Activated naive CD8-positive, alpha-beta T cell treated with anti-CD3 and anti-CD28 coated beads, Interleukin-2, amount 10 ng/mL, durations not matched to agents 7 days and 5 days (primary cell): ENCODE results near the gene VAV3. TPM values are rescaled to one million over a fixed set of nuclear protein-coding genes. Genes with fewer than 3 reads are reported as not detected.

ENCODE experiments used
- ATAC-seq: fragments of 150-1000 bp; cut with Tn5 transposase; one replicate; pipeline ENCODE4 v1.10.0; 2021; ENCODE audit warnings: low read depth, moderate library complexity
- POLR2A ChIA-PET: fragments of 350-600 bp; sonication (Branson Sonifier 250); formaldehyde crosslinking; loops from one replicate; lab custom pipeline; 2021; ENCODE audit warnings: antibody characterized with exemption; lab: Charles Lee
- DNase-seq: peaks from one replicate; pipeline ENCODE4 v3.0.0; 2021
- H3K27ac Mint-ChIP-seq: one replicate; pipeline ENCODE4 v1.8.0; 2022; ENCODE audit warnings: mild to moderate bottlenecking, mixed read lengths
- H3K27me3 Mint-ChIP-seq: one replicate; pipeline ENCODE4 v1.8.0; 2022; ENCODE audit warnings: mild to moderate bottlenecking, moderate library complexity, mixed read lengths
- H3K36me3 Mint-ChIP-seq: one replicate; pipeline ENCODE4 v1.8.0; 2021; ENCODE audit warnings: mild to moderate bottlenecking, mixed read lengths
- H3K4me1 Mint-ChIP-seq: one replicate; pipeline ENCODE4 v1.8.0; 2021; ENCODE audit warnings: mixed read lengths
- H3K4me3 Mint-ChIP-seq: one replicate; pipeline ENCODE4 v1.8.0; 2022; ENCODE audit warnings: mild to moderate bottlenecking, moderate library complexity, mixed read lengths
- H3K9me3 Mint-ChIP-seq: one replicate; pipeline ENCODE4 v1.8.0; 2021; ENCODE audit warnings: mixed read lengths
- total RNA-seq, 2 experiments: library from RNA; stranded (reverse); gene quantifications; one replicate each; pipeline ENCODE4 v1.2.3, GENCODE V29; 2021

The VAV3 gene
- total RNA-seq, 2 experiments from 2014 or later, result 6.9 to 7.8 TPM

DNA sequence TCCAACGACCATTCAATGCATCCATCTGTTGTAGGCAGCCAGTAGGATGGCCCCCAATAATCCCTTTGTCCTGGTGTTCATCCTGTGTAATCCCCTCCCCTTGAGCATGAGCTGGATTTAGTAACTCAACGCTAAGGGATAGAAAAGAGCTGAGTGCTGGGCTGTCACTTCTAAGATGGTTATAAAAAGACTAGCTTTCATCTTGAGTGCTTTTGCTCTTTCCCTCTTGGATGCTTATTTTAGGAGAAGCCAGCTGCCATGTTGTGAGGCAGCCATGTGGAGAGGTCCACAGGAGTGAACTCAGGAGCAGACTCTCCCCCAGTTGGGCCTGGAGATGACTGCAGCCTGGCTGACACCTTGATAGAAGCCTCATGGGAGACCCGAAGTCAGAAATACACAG, 401.5 kb downstream of the VAV3 start:
- ATAC-seq (no peak), DNase-seq (no peak)
- POLR2A ChIA-PET, result no interaction called here
- H3K4me3 Mint-ChIP-seq, result no peak overlapping the region
- no peak overlapping the region for H3K27ac Mint-ChIP-seq
- no peaks in the 10 kb centered on the region for H3K27me3 Mint-ChIP-seq
- no peaks in the 10 kb centered on the region for H3K9me3 Mint-ChIP-seq
- H3K36me3 Mint-ChIP-seq, result no peaks in the 10 kb centered on the region
- H3K4me1 Mint-ChIP-seq, result no peaks in the 10 kb centered on the region

DNA sequence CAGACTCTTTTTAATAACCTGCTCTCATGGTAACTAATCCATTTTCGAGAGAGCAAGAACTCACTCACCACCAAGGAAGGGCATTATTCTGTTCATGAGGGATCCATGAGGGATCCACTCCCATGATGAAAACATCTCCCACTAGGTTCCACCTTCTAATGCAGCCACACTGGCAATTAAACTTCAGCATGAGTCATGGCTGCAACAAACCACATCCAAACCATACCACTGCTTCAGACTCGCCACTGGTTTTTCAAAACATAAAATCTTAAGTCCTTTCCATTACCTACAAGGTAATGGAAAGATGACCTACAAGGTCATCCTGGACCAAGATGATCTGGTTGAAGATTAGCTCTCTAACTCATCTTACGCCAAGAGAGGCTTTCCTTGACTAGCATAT, 405.1 kb downstream of the VAV3 start:
- Mint-ChIP-seq H3K36me3 (no peaks in the 10 kb centered on the region), H3K4me3 (no peak overlapping the region), H3K27ac (no peak overlapping the region), H3K9me3 (no peaks in the 10 kb centered on the region), H3K27me3 (no peaks in the 10 kb centered on the region), H3K4me1 (no peaks in the 10 kb centered on the region)
- DNase-seq (no peak), ATAC-seq (no peak)
- POLR2A ChIA-PET, result no interaction called here

DNA sequence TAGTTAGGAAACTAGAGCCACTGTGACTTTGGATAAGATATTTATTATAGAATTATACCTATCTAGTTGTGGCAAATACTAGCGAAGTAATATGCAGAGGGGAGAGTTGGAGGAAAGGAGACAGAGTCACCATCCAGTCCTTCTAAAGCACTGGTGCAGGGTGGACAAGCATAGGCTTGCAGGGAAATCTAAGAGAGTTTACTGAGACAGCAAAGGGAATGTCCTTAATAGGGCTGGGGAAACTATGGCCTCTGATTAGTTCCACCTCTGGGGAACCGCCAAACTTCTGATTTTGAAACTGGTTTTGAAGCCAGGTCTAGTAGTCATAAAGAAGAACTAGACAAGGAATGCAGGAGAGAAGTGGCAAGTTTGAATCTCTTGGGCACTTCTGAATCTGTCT, 407.9 kb downstream of the VAV3 start:
- no peak overlapping the region for H3K27ac Mint-ChIP-seq
- no peak for ATAC-seq
- H3K27me3 Mint-ChIP-seq, result peaks cover 4% of the 10 kb centered on the region
- H3K36me3 Mint-ChIP-seq, result no peaks in the 10 kb centered on the region
- no peak overlapping the region for H3K4me3 Mint-ChIP-seq
- POLR2A ChIA-PET, result no interaction called here
- H3K9me3 Mint-ChIP-seq, result no peaks in the 10 kb centered on the region
- H3K4me1 Mint-ChIP-seq, result no peaks in the 10 kb centered on the region
- DNase-seq, result no peak

DNA sequence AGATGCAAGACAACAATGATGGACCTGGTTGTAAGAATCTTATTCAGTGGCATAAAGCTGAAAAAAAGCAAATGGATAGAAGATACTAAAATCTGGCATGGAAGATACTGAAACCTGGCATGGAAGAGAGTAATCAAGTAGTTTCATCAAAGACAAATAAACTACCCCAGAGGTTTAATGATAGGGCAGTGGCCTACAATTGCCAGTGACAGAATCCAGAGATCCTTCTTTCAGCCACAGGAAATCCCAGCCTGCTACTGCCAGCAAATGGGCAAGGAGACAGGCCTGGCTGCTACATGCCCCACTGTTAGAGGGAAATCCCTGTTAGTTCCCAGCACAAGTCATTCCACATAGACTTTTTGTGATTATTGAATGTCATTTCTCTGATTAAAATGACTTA, 409.4 kb downstream of the VAV3 start:
- Mint-ChIP-seq H3K4me3 (no peak overlapping the region), H3K36me3 (no peaks in the 10 kb centered on the region), H3K9me3 (no peaks in the 10 kb centered on the region), H3K27ac (no peak overlapping the region), H3K27me3 (peaks cover 4% of the 10 kb centered on the region), H3K4me1 (no peaks in the 10 kb centered on the region)
- ATAC-seq (no peak), DNase-seq (no peak)
- POLR2A ChIA-PET, result no interaction called here

- no peaks in the 10 kb centered on the region for H3K9me3 Mint-ChIP-seq
- no peak overlapping the region for H3K27ac Mint-ChIP-seq
- no peak overlapping the region for H3K4me3 Mint-ChIP-seq
- no peak for DNase-seq
- H3K27me3 Mint-ChIP-seq, result peaks cover 4% of the 10 kb centered on the region
- no peak for ATAC-seq
- POLR2A ChIA-PET, result no interaction called here
- no peaks in the 10 kb centered on the region for H3K4me1 Mint-ChIP-seq
- H3K36me3 Mint-ChIP-seq, result no peaks in the 10 kb centered on the region
Observed at GRCh38 chr1:107552781-107553180, 412.2 kb downstream of the VAV3 start.

DNA sequence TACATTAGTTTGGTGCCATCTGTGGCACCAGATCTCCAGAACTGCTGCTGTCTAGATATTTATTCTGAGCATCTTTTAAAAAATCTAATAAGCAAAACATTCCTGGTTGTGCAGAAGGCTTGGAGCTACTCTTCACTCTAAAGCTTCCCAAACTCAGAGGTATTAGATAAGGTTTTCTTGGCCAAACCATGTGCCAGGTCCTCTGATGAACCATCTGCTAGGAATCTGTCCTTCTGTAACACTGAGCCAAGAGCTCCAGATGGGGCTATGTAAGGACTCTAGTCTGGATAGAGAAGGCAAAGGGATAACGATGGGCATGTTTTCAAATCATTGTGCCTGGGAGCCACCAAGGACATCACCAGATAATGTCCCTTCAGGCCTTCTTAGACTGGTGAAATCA, 413.5 kb downstream of the VAV3 start:
- no peak for ATAC-seq
- POLR2A ChIA-PET, result no interaction called here
- H3K27me3 Mint-ChIP-seq, result peaks cover 4% of the 10 kb centered on the region
- H3K9me3 Mint-ChIP-seq, result no peaks in the 10 kb centered on the region
- H3K4me3 Mint-ChIP-seq, result no peak overlapping the region
- no peak for DNase-seq
- H3K36me3 Mint-ChIP-seq, result no peaks in the 10 kb centered on the region
- no peaks in the 10 kb centered on the region for H3K4me1 Mint-ChIP-seq
- H3K27ac Mint-ChIP-seq, result no peak overlapping the region

DNA sequence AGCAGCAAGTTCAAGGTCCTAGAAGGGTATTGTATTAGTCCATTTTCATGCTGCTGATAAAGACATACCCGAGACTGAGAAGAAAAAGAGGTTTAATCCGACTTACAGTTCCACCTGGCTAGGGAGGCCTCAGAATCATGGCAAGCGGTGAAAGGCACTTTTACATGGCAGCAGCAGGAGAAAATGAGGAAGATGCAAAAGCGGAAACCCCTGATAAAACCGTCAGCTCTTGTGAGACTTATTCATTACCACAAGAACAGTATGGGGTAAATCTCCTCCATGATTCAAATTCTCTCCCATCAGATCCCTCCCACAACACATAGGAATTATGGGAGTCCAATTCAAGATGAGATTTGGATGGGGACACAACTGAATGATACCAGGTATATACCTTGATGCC, 414.6 kb downstream of the VAV3 start:
- POLR2A ChIA-PET, result no interaction called here
- H3K9me3 Mint-ChIP-seq, result no peaks in the 10 kb centered on the region
- H3K27me3 Mint-ChIP-seq, result peaks cover 4% of the 10 kb centered on the region
- no peak for DNase-seq
- no peak for ATAC-seq
- no peak overlapping the region for H3K4me3 Mint-ChIP-seq
- H3K27ac Mint-ChIP-seq, result no peak overlapping the region
- H3K36me3 Mint-ChIP-seq, result no peaks in the 10 kb centered on the region
- H3K4me1 Mint-ChIP-seq, result no peaks in the 10 kb centered on the region

- H3K9me3 Mint-ChIP-seq, result no peaks in the 10 kb centered on the region
- peaks cover 4% of the 10 kb centered on the region for H3K27me3 Mint-ChIP-seq
- H3K4me1 Mint-ChIP-seq, result no peaks in the 10 kb centered on the region
- DNase-seq (no peak), ATAC-seq (no peak)
- no peak overlapping the region for H3K4me3 Mint-ChIP-seq
- POLR2A ChIA-PET, result no interaction called here
- no peaks in the 10 kb centered on the region for H3K36me3 Mint-ChIP-seq
- no peak overlapping the region for H3K27ac Mint-ChIP-seq
Observed at GRCh38 chr1:107549152-107549810, 415.7 kb downstream of the VAV3 start.

- ATAC-seq, result no peak
- Mint-ChIP-seq H3K27ac (no peak overlapping the region), H3K4me1 (no peaks in the 10 kb centered on the region), H3K27me3 (peaks cover 4% of the 10 kb centered on the region), H3K9me3 (no peaks in the 10 kb centered on the region), H3K36me3 (no peaks in the 10 kb centered on the region), H3K4me3 (no peak overlapping the region)
- POLR2A ChIA-PET, result no interaction called here
- DNase-seq, result no peak
Observed at GRCh38 chr1:107548276-107548675, 416.7 kb downstream of the VAV3 start.

DNA sequence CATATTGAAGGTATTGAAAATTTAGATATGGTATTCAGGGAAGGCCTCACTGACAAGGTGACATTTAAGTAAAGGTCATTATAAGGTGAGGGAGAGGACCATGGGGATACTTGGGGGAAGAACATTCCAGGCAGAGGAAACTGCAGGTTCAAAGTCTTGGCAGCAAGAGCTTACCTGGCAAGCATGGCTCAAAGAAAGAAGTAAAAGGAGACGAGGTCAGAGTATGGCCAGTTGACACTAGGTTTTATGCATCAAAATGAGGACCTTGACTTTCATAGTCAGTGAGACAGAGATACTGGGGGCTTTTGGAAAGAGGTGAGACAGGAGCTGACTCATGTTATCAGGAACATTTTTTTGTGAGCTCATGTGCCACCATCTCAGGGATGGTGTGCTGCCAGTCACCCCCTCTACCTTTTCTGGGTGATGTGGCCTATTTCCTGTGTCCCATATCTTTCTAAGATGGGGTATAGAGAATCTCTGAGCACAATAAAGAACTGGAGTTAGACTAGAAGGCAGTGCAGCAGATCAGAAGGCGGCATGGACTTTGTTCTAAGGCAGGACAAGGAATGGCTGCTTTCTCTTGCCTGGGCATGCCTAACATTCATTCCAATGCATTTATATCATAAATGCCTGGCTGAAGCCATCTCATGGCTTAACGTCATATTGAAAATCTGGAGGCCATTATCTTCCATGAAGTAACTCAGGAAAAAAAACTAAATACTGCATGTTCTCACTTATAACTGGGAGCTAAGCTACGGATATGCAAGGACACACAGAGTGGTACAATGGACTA, 417.4 kb downstream of the VAV3 start:
- Mint-ChIP-seq H3K9me3 (no peaks in the 10 kb centered on the region), H3K36me3 (no peaks in the 10 kb centered on the region), H3K27ac (no peak overlapping the region), H3K27me3 (peaks cover 2% of the 10 kb centered on the region), H3K4me1 (no peaks in the 10 kb centered on the region), H3K4me3 (no peak overlapping the region)
- no peak for ATAC-seq
- POLR2A ChIA-PET, result no interaction called here
- no peak for DNase-seq

DNA sequence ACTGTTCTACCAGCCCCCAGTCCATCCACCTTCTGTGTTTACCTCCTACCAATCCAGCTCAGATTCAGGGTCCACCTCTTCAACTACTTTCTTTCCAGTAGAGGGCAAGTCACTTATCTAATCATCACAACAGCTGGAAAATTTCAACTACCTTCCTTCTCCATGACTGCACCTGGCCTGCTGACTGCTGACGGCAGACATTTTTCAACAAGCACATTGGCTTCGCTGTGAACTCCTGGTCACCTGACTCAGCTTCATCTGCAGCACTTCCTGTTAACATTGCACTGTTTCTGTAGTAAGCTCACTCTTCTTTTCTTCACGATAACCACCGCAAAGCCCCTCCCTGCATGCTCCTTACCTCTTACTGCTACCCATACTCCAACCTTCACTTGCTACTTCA, 418.4 kb downstream of the VAV3 start:
- POLR2A ChIA-PET, result interaction anchor here (0.6 kb wide), 1 partner anchor 92 kb away, joined by 3 read pairs; no protein-coding TSS in a partner anchor
- Mint-ChIP-seq H3K27ac (no peak overlapping the region), H3K27me3 (peaks cover 2% of the 10 kb centered on the region), H3K36me3 (no peaks in the 10 kb centered on the region), H3K9me3 (no peaks in the 10 kb centered on the region), H3K4me1 (no peaks in the 10 kb centered on the region), H3K4me3 (no peak overlapping the region)
- ATAC-seq (no peak), DNase-seq (no peak)

DNA sequence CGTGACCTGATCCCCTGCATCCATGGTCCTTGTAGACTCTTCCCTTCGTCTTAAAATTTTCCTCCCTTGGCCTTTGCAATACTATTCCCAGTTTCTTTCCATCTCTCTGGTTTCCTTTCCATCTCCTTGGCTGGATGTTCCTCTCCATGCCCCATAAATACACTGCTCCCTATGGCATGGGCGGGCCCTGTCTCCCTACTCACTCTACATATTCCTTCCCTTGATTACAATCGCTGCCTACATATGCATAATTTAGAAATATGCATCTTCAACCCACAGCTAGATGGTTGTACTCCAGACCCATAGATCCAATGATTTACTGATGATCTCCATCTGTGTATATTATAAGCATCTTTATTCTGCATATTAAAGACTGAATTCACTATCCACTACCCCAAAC, 419.1 kb downstream of the VAV3 start:
- POLR2A ChIA-PET, result no interaction called here
- ATAC-seq, result no peak
- Mint-ChIP-seq H3K9me3 (no peaks in the 10 kb centered on the region), H3K4me3 (no peak overlapping the region), H3K27me3 (peaks cover 4% of the 10 kb centered on the region), H3K4me1 (no peaks in the 10 kb centered on the region), H3K27ac (no peak overlapping the region), H3K36me3 (no peaks in the 10 kb centered on the region)
- no peak for DNase-seq

DNA sequence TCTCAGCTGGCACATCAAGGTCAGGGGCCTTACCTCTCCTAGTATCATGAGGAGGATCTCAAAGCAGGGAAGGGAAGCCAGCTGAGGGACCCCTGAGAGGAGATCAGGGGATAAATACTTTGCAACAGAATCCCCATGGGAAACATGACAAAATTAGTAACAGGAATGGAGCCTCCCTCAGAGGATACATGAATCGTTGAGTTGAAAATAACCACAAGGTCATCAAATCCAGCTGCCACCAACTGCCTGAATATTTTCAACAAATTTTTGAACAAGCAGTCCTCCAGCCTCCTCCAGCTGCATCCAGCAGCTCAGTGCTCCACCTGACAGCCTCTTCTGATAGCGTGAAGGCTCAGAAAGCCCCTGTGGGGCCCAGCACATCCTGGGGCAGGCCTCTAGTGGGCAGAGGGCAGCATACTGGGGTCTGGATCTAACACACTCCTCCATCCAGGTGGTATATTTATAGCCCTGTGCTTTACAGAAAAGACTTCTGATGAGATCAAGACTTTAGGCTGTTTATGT, 419.9 kb downstream of the VAV3 start:
- H3K36me3 Mint-ChIP-seq, result no peaks in the 10 kb centered on the region
- peaks cover 4% of the 10 kb centered on the region for H3K27me3 Mint-ChIP-seq

GRCh38 chr1:107544285-107544684, 420.7 kb downstream of the VAV3 start:
- Mint-ChIP-seq H3K36me3 (no peaks in the 10 kb centered on the region), H3K27me3 (peaks cover 4% of the 10 kb centered on the region), H3K27ac (no peak overlapping the region), H3K4me3 (no peak overlapping the region), H3K4me1 (no peaks in the 10 kb centered on the region), H3K9me3 (no peaks in the 10 kb centered on the region)
- DNase-seq (no peak), ATAC-seq (no peak)
- POLR2A ChIA-PET, result no interaction called here

More for the DNA sequence above, 419.9 kb downstream of the VAV3 start:
- H3K4me3 Mint-ChIP-seq, result no peak overlapping the region
- no peak overlapping the region for H3K27ac Mint-ChIP-seq
- no peak for DNase-seq
- no peaks in the 10 kb centered on the region for H3K9me3 Mint-ChIP-seq
- POLR2A ChIA-PET, result no interaction called here
- H3K4me1 Mint-ChIP-seq, result no peaks in the 10 kb centered on the region
- no peak for ATAC-seq
